Activated CD4-positive, alpha-beta T cell treated with anti-CD3 and anti-CD28 coated beads for 24 hours (primary cell): ENCODE data around the gene PKIB.
"Not testable (repeated sequence)": the region's sequence is repeated elsewhere in the genome, so short reads cannot be mapped to it uniquely, and the experiment has no call there.

ENCODE experiments used
- DNase-seq, 2 donors: peaks; one replicate each; pipeline ENCODE4 v3.0.0-alpha.2; 2020; ENCODE audit warnings: low read depth in 2 of 2

Gene PKIB

DNA sequence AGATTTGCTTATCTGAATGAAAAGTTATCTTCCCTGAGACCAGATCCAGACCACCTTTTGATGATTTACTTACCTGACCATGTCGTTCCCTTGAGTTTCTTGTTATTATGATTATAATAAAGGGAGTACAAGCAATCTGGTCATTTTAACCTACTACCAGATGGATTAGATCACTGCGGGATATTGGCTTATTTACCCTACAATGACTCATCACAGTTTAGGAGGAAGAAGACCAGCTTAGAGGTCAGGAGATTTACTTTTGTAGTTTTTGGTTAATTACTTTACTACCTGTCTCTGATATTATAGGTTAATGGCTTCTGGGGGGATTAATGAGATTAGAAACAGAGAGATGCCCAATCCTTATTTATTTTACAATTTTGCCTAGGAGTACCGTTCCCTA, 10.7 kb downstream of the PKIB start:
- no peak for DNase-seq

DNA sequence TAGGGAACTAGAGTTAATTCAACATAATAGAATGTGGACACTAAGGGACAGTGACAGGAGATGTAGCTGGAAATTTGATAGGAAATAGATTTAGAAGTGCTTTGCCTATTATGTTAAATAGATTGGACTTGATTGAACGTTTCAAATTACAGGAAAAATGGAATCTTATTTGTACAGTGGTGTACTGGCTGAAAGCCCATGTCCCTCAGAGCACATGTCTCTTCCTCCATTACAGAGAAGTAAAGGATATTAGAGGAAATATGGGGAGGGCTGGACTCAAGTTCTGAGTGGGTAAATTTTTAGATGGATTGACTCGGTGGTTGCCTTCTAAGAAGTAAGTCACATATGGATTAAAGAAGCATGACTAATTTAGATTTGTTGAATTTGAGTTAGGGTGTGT, 11.4 kb downstream of the PKIB start:
- no peak for DNase-seq

DNA sequence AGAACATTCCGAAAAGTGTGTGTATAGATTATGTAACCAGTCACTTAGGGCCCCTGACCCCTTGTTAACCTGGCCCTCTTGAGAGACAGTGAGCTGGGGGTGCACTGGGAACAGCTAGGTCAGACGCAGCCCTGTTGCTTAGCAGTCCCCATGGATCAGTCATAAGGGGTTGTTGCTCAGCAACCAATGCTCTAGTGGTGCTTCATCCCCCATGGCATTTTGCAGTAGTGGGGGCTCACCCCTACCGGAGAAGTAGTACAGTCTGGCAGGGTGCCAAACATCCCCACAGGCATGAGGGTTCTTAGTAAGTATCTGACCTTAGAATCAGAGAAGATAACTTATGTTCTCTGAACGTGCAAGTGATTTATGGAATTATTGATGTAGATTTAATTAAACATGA, 12.3 kb downstream of the PKIB start:
- DNase-seq: no peak

DNA sequence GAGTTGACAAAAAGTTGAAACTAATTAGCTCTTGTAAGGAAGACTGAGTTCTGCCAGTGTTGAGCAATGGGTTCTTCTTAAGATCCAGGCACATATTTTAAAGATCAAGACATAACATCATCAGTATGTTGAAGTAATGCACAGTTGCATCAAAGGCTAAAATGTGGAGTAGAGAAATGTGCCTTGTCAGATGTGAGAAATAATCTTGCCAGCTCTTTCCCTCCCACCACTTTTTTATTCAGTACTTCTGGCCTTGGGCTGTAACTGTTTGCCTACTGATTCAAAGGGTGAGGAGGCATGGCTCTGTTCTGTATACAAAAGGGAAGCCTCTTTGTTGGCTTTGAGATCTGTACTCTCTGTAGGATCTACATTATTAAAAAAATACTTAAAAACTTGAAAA, 13.1 kb downstream of the PKIB start:
- DNase-seq: no peak

DNA sequence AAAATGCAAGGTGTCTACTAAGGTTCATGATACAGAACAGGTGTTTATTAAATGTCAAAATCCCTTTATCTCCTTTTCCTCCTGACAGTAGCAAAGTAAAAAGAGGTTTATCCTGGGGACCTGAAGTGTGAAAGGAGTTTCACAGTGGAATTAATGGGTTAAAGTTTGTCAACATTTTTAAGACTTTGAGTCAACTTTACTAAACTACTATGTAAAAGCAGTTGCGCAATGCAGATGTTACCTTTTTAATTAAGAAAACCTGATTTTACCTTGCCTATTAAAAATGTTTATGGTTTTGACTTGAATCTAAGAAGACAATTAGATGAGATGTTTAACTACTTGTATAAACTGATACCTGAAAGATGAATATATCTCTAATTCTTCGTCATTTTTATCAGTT, 14.6 kb downstream of the PKIB start:
- DNase-seq: no peak

DNA sequence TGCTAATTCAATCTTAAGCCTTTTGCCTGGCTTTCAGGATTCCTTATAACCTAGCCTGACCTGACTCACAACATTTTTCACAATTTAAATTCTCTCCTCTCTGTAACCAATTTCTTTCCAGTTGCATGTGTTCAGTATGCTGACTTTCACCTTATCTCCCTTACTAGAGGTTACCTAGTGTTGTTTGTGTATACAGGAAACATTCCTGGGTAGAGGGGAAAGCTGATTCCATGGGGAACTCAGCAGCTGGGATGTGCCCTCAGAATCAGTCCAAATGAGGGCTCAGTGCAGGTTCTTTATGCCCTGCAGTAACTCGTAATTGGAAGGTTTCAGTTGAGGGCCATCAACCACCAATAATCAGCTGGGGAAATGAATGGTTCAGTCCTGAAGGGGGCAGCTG, 18.5 kb downstream of the PKIB start:
- DNase-seq: no peak

DNA sequence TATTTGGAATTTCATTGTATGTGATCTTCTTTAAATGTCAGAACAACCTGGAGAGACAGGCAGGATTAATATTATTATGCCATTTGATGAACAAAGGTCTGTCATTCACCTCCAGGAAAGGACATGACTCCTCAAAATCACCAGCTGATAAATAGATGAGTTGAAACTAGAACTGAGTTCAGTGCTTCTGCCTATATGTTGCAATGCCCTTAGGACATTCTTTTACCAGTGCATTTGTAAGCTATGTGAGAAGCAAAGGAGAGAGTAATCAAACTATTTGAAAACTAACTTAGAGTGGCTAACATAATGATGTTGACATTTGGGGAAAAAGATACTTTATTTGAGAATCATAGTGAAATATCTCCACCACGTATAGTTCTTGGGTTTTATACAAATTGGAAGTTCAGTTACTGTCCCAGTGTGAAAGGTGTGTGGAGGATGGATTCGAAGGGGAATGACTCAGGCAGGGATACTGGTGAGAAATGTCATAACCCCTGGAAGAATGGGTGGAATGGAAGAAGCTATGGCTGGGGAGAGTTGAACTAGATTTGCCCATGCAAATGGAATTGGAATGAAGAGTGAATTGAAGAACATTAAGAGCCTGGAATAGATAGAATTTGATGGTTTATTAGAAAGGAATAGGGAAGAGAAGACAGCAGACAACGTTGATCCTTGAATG, 21.5 kb downstream of the PKIB start:
- no peak for DNase-seq

DNA sequence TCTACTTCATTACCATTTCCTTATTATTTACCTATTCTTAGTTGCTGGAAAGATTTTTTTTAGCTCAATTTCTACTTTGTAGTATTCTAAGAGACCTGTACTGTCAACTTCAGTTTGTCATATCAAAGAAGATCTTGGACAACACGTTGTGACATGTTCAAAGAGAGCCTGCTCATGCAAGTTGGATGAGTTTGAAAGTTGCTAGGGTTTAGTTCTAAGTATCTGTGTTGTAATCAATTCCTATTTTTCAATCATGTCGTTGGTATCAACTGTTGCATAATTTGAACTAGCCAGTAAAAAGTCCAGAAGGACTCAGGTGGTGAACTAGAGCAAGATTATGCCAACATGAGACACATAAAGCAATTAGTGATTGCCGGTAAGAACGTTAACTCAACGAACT, 30.2 kb downstream of the PKIB start:
- no peak for DNase-seq

DNA sequence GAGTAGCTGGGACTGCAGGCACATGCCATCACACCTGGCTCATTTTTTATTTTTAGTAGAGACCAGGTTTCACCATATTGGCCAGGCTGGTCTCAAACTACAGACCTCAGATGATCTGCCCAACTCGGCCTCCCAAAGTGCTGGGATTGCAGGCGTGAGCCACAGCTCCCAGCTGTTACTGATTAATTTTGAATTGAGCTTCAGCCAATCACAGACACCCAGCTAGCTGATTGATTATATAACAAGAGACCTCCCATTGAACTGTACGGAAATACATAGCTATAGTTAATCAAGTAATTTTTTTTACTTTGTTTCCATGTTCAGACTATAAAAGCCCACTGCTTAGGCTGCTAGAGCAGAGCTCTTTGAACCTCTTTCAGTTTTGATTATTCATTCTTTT, 31.6 kb downstream of the PKIB start:
- no peak for DNase-seq

DNA sequence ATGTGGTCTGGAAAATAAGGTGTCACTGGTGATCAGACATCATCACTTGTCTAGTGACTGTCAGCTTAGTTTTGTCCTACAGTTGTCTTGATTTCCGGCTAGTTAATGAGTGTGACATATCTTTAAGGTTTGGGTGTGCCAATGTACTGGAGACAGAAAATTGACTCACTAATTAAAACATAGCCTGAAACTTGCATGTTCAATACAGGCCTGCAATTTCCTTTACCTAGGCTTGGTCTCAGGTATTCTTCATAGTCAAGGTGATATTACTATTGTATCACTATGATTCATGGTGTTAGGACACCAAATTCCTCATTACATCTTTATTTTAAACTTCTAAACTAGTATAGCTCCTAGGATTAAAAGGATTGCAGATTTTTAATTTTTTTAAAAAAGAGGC, 32.4 kb downstream of the PKIB start:
- DNase-seq: not testable (repeated sequence)

DNA sequence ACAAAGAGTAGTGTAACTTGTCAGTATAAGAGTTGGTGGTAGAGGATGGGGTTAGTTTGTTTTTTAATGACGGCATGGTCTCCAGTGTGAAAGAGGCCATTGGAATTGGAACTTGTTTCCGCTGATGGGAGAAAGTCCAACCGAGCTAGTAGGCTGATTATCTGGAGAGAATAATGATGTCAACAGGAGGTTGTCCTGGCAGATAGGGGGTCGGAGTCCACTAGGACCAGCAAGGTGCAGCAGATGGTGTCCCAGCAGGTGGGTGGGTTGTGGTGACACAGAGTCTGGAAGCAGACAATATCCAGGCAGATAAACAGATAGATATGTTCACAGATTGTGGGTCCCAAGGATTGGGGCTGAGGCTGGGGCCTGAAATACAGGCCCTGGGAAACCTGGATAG, 35.1 kb downstream of the PKIB start:
- DNase-seq: no peak

DNA sequence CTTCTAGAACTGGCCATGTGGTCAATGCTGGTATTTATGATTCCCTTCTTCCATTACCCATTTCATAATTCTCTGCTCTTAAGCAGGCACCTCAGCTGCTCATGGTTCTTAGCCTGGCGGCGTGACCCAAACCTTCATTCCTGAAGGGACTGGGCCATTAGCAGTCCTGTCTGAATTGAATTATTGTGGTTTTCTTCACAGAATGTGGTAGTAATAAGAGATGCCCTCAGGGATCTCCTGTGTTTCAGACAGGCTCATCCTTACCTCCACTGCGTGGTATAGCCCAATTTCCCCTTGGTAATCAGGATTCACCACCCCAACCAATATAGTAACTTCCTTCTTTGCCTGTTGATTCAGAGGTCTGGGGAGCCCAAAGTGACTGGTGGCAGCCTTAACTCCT, 37.6 kb downstream of the PKIB start:
- DNase-seq: no peak

DNA sequence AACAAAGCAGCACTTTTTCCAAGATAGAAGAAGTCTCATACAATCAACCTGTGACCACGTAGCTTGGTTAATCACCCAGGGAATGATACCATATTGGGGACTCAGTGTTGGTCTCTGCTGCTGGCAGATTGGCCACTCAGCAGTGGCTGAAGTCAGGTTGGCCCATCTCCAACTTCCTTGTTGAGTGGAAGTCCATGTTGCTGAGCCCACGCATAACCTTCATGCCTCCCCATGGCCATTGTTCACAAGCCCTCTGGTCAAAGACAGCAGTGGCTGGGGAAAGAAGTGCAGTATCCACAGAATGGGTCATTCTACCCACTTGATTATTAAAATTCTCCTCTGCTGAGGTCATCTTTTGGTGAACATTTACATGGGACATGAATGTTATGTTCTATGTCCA, 38.5 kb downstream of the PKIB start:
- no peak for DNase-seq

DNA sequence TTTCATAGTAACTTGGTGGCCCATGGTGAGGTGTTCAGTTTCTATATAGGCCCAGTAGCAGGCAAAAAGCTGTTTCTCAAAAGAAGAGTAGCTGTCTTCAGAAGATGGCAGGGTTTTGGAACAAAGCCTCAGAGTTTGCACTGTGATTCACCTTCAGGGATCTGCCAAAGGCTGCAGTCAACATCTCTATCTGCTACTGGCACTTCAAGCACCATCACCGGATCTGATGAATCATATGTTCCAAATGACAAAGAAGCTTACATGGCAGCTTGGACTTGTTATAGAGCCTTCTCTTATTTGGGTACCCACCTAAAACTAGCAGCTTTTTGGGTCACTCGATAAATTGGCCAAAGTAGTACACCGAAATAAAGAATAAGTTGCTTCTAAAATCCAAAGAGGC, 39.5 kb downstream of the PKIB start:
- DNase-seq: no peak

DNA sequence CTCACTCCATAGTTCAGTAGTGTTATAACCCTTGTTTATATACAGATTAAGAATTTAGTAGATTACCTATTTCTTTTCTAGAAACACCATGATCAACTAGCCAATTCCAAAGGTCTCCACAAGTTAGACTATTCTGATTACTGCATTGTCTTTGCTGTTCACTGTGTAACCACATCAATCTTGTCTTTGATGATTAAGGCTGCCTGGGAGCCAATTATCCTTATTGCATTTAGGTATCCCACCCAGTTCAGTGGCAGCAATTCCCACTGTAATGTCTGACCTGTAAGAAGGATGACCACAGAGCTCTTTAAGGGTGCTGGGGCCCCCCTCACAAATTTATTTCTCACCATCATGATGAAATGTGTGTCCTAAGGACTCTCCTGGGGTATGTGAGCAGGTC, 40.2 kb downstream of the PKIB start:
- no peak for DNase-seq

DNA sequence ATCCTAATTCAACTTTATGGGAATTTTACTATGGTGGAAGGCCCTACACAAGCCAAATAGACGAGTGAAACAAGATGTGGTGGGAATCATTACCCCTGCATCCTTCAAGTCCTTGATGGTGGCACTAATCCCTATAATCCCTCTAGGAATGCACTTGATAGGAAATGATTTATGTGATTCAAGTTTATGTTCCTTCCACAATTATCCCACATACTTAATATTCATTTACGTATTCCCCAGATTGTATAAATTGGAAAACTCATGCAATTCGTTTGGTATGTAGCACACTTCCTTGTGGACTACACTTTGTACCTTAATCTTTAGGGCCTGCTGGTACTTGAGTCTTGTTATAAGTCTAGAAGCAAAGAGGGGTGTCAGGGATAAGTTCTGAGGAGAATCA, 40.8 kb downstream of the PKIB start:
- DNase-seq: no peak

DNA sequence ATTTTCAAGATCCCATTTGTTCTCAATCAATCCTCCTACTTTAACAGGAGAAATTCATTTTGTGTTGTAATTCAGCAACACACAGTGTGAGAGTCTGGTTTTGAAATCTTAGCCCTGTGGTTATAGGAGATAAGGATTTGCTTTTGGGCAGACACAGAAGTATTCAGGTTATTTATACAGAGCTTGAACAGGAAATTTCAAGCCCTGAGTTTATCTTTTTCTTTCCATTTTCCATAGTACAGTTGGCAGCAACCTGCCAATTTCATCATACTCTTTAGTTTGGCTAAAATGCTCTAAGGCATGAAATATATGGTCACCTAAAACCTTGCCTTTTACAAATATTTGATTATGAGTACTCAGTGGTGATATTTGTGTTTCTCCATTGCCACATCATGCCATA, 41.4 kb downstream of the PKIB start:
- DNase-seq: no peak

DNA sequence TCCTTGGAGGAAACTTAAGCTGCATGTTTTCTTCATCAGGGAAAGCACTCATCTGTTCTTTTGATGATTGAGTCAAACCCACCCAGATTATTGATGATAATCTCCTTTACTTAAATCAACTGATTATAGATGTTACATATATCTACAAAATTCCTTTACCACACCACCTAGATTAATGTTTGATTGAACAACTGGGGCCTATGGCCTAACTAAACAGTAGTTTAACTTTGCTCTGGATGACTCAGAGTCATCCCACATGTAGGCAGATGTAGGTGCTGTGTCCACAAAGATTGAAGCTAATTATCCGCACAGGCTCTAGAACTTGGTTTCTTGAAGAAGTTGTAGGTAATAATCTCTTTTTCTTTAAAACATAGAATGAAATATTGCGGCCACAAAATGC, 42.2 kb downstream of the PKIB start:
- DNase-seq: no peak

DNA sequence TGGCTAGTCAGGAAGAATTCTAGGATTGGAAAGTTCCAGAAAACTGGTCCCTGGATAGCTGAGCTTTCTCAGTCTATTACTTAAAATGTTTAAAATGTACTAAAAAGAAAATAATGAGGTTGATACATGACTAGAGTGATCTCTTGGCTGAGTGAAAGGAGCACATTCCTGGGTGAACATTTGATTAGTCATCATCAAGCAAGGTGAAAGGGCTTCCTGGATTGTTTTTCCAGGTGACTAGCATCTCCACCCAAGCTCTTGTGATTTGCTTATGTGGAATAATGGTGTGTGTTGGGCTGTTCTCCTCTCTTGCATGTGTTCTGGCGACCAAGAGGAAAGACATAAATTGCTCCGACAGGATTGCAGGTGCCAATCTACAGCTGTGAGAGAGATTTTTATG, 42.9 kb downstream of the PKIB start:
- DNase-seq: no peak

DNA sequence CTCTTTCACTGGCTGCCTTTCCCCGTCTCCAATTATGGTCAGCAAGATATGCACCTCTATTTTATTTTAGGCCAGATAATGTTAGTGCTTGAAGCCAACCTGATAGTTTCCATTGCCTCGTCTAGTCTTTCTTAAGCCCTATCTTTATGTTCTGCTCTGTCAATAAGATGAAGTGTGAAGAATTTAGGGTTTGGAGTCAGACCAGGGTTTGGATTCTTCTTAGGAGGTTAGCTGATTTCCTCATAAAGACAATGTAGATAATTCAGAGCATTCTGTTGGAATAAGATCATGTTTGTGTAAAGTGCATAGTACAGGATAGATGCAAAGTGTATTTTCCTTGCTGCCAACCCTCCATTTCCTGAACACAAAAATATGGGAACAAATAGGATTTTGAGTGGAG, 43.8 kb downstream of the PKIB start:
- no peak for DNase-seq

DNA sequence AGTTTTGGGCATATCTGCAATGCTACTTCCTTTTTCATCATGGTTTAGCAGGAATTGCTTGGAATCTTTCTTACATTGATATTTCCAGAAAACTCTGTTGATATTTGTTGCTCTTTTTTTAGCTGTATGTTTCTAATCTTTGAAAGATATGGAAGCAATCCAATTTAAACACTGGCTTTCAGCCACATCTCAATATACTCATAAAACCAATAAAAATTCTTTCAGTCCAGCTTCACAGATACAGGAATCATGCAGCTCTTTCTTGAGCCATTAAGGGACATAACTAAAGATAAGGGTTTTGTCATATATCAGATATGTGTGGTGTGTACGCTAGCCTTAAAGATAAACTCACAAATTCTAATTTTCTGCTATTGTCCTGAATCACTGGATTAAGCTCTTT, 47.4 kb downstream of the PKIB start:
- DNase-seq: no peak

DNA sequence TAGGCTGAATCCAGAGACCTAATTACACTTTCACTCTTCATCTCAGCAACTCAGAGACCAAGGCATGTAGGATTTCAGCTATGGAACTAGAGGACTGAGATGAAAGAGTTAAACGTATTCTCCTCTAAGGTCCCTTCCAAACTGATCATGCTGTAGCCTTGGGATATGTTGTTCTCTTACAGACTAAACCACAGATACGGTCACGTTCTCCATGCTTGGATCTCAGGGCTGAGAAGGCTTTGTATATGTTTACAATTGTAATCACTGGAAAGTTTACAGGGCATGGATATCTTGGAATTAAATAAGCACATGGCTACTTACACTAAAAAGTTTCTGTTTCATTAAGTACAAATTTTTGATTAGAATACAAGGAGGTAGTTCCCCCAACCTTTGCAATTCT, 50.1 kb downstream of the PKIB start:
- no peak for DNase-seq

DNA sequence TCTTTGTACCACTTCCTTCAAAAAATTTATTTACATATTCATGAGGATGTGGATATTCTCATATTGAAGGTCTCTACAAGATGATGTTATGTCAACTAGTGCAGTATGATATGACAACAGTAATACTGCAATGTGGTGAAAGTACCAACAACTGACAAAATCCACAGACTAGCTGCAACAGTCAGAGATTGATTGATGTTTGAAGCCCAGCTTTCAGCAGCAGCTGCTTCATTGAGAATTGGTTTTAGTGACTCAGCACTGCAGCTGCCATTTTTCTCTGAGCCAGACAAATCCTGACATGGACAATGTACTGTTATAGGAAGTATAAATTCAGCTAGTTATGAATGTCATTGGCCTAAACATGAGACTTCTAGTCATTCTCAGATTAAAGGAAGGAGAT, 53.8 kb downstream of the PKIB start:
- no peak for DNase-seq

DNA sequence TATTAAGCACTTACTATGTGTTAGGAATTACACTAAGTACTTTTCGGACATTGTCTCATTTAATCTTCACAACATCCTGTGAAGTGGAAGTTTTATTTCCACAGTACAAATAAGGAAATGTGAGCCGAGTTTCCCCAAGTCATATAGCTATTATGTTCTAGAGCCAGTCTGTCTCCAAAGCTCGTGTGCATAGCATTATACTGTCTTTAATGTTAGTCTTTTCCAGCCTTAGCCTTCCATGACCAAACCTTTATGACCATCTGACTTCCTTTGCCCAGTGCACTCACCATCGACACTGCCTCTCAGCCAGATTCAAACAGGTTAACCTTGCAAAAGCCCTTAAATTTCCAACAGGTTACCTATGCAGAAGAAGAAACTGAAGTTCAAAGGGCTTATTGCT, 55.7 kb downstream of the PKIB start:
- no peak for DNase-seq

DNA sequence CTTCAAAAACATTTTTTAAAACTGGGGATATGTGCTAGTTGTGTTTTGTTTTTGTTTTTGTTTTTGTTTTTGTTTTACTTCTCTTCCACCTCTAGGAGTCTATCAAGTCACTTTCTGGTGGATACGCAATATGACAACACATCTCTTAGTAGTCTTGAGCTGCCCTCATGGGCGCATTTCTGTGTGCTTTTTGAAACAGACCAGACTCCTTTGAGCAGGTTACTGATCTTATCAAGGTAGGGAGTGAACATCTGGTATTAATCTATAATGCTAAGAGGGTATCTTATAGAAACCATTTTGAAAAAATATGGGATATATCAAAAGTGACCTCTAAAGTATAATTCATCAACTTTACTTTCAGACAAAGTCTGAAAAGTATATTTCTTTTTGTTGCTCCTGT, 56.2 kb downstream of the PKIB start:
- DNase-seq: no peak
